GDM1 (cell line): Measurements from ENCODE around the gene TNFRSF14.
"Not testable (repeated sequence)": the region's sequence is repeated elsewhere in the genome, so short reads cannot be mapped to it uniquely, and the experiment has no call there.

Experiments
- DNase-seq: peaks from one replicate; lab custom pipeline; 2025; lab: John Stamatoyannopoulos, UW

The TNFRSF14 gene

GRCh38 chr1:2569060-2569459 is 12.9 kb downstream of the TNFRSF14 start:
- DNase-seq = no peak

- not testable (repeated sequence) for DNase-seq
These were observed 13.5 kb downstream of the TNFRSF14 start for GRCh38 chr1:2569703-2570102.

GRCh38 chr1:2570332-2570731 is 14.2 kb downstream of the TNFRSF14 start:
- no peak for DNase-seq

- DNase-seq = no peak
These were observed 15.2 kb downstream of the TNFRSF14 start for GRCh38 chr1:2571348-2571747.

DNA sequence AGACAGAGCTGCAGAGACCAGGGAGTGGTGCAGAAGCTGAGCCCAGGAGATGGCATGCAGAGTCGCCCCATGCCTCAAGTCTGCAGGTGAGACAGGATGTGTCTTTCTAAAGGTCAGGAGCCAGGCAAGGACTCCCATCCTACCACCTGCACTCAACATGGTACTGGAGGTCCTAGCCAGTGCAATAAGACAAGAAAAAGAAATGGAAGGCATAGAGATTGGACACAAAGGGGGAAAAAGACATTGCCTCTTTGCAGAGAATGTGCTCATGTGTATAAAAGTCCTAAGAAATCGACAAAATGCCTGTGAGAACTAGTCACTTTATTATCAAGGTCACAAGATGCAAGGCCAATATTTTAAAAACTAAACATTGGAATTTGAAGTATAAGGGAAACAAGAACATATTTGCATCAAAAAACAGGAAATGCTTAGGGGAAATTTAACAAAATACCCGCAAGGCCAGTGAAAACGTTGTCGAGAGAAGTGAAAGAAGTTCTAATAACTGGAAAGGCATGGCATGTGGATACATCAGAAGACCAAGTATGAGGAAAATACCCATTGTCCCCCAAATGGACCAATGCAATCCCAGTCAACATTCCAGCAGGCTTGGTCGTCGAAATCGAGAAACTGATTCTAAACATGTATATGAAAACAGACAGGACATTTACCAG is 17.2 kb downstream of the TNFRSF14 start:
- no peak for DNase-seq

- no peak for DNase-seq
These were observed 18.2 kb downstream of the TNFRSF14 start for GRCh38 chr1:2574350-2574749.

- no peak for DNase-seq
These were observed 19.9 kb downstream of the TNFRSF14 start for GRCh38 chr1:2575801-2576663.

GRCh38 chr1:2577565-2578075 is 21.4 kb downstream of the TNFRSF14 start:
- DNase-seq = not testable (repeated sequence)

DNA sequence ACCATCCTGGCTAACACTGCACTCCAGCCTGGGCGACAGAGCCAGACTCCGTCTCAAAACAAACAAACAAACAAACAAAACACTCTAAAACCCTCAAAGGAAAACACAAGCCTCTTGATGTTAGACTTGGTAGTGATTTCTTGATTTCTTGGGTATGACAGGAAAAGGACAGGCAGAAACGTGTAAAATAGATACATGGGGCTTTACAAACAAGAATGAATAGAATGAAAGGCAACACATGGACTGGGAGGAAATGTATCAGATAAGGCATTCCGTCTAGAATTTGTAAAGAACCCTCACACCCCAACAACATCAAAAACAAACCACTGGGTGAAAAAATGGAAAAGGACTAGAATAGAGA is 22.6 kb downstream of the TNFRSF14 start:
- DNase-seq = no peak

- no peak for DNase-seq
These were observed 24.5 kb downstream of the TNFRSF14 start for GRCh38 chr1:2580691-2581090.

- no peak for DNase-seq
These were observed 26.2 kb downstream of the TNFRSF14 start for GRCh38 chr1:2582391-2582790.

- no peak for DNase-seq
These were observed 27.2 kb downstream of the TNFRSF14 start for GRCh38 chr1:2583331-2583791.

DNA sequence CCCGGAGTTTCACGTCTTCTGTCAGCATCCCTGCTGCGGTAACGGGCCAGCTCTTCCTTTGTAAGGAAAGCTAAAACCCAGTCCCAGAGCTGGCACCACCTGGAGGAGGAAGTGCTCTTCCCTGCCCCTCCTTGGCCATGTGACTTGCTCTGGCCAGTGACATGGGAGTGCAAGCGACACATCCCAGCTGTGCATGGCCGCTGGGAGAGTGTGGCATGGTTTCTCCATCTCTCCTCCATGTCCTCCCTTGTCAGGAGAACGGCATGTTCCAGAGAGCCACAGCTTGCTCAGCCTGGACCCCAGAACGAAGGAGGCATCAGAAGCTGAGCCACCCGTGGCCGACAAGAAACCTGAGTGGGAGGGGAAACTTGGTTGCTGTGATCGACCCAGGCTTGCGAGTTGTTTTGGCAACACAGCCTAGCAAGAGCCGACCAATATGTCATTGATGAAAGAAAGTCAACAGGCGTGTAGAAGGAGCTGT is 27.7 kb downstream of the TNFRSF14 start:
- no peak for DNase-seq

DNA sequence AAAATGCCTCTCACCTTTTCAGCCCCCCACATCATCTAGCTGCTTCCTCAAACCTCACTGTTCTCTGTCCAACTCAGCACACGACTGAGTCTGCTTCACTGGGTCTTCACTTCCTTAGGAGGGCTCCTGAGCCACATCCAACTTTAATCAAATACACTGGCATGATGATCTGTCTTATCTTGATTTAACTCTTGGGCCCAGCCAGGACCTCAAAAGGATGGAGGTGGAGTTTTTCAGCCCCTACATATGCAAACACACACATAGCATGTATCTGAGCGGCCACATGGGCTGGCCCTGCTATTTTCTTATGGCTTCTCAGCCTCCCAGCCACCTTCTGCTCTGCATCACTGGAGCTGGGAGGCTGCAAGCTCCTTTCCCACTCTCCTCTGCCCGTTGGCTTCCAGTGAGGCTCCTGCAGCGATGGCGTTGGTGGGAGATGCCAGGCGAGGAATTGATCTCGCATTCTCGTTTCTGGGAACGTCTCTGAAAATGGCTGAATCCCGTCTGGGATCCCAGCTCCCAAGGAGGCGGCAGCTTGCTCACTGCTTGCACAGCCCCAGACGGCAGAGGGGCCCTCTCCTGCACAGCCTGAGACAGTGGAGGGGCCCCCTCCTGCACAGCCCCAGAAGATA is 28.6 kb downstream of the TNFRSF14 start:
- no peak for DNase-seq

DNA sequence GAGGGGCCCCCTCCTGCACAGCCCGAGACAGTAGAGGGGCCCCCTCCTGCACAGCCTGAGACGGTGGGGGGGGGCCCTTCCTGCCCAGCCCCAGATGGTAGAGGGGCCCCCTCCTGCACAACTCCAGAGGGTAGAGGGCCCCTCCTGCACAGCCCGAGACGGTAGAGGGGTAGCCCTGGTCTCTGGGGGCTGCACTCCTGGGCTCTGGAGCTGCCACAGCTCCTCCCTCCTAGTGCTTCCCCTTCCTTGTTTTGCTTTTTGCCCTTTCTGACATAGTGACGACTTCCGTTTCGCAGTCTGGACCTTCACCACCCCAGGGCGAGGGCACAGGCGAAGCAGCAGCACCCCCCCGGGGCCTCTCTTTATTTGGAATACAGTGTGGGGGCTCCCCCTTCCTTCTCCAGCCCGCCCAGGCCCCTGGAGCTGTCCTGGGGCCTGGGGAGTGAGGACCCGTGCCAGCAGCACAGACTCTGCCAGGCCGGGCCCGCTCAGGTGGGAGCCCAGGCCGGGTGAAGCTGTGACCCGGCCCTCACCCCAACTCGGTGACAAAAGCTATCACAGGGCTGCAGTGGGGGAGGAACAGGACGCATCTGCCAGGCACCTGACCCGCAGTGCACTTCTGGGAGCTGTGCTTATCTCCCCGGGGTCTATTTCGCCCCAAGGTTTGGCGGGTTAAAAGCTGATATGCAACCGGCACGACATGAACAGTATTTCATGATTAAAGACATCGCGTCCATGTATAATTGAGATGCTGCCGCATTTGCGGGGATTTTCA is 29.3 kb downstream of the TNFRSF14 start:
- peak; percentile 76 for DNase-seq

DNA sequence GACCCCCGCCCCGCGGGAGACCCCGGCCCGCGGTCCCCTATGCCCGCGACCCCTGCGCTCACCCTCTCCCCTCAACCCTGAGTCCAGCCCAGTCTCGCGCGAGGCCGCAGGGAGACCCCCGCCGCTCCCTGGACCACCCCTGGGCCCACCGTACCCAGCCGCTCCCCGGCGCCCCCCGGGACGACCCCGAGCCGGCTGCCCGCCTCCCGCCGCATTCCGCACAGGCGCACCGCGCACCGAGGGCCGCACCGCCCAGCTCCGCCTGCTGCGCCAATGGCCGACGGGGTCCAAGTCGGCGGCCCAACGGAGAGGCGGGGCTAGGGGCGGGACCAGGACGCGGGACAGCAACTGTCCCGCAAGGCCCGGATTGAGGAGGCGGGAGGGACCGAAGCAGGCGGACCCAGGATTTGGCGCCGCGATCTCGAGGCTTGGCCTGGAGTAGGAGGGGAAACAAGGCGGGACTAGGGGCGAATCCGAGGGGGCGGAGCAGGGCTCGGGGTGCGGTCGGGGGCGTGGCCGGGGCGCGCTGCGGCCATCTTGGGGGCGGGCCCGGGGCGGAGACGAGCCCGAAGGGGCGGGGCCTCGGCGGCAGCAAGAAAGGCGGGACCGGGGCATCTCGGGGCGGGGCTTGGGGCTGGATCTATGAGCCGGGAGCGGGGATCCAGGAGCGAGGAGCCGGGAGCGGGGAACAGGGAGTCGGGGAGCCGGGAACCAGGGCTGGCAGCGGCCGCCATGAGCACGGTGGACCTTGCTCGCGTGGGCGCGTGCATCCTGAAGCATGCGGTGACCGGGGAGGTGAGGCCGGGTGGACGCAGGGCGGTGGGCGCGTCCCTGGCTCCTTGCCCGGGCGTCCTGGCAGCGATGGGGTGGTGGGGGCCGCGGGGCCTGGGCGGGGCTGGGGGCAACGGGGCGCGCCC is 30.2 kb downstream of the TNFRSF14 start, which contains the start of gene PRXL2B:
PRXL2B (plus strand) TSS at position 624 of the 917 bp plus-strand sequence; CDS start at position 733, 109 bp downstream.
- peak; percentile 99 for DNase-seq

DNA sequence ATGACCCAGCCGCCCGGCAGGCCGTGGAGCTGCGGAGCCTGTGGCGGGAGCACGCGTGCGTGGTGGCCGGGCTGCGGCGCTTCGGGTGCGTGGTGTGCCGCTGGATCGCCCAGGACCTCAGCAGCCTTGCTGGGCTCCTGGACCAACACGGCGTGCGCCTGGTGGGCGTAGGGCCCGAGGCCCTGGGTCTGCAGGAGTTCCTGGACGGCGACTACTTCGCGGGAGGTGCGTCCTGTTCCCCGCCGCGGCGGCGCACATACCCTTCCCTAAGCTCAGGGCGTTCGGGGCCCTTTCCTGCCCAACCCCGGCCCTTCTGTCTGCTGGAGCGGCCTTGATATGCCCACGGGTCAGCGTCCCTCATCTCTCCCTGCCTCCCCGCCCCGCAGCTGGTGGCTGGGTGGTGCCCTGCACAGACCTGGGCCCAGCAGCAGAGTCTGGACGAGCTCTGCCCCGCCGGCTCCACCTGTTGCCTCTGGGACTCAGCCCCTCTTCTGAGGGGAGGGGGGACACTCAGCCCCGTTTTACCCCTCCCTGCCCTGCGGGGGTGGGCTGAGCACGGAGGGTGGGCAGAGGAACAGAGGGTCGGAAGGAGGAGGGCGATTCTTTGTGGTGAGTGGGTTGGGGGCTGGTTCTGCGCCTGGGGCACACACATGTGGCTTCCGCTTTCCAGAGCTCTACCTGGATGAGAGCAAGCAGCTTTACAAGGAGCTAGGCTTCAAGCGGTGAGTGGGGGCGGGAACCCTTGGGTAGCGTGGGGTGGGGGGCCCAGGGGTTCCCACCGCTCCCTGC is 31.1 kb downstream of the TNFRSF14 start:
- no peak for DNase-seq

GRCh38 chr1:2587860-2588571 is 31.8 kb downstream of the TNFRSF14 start:
- DNase-seq = no peak
